DMS153 (cell line): ENCODE data around the gene STXBP3.
A peak's percentile ranks its signal among the peaks of the same experiment; 100 is the strongest.
"Not testable (repeated sequence)": the region's sequence is repeated elsewhere in the genome, so short reads cannot be mapped to it uniquely, and the experiment has no call there.

Experiments
- DNase-seq: peaks from one replicate; lab custom pipeline; 2025; lab: John Stamatoyannopoulos, UW

The STXBP3 gene

GRCh38 chr1:108746382-108747170, at the start of gene STXBP3:
STXBP3 (plus strand) TSS chr1:108746674; CDS start chr1:108746738, 64 bp downstream.
- peak; percentile 94 for DNase-seq

GRCh38 chr1:108699375-108700332, 46.8 kb upstream of the STXBP3 start:
- no peak for DNase-seq

- no peak for DNase-seq
Observed at GRCh38 chr1:108701176-108701849, 45.2 kb upstream of the STXBP3 start.

GRCh38 chr1:108702109-108702508, 44.4 kb upstream of the STXBP3 start:
- DNase-seq = not testable (repeated sequence)

GRCh38 chr1:108703939-108704338, 42.5 kb upstream of the STXBP3 start:
- DNase-seq = no peak

GRCh38 chr1:108704496-108704895, 42.0 kb upstream of the STXBP3 start:
- DNase-seq = no peak

- DNase-seq = no peak
Observed at GRCh38 chr1:108706643-108707042, 39.8 kb upstream of the STXBP3 start.

GRCh38 chr1:108708691-108709660, 37.5 kb upstream of the STXBP3 start:
- no peak for DNase-seq

- no peak for DNase-seq
Observed at GRCh38 chr1:108712606-108713150, 33.8 kb upstream of the STXBP3 start, which contains the start of gene FNDC7. FNDC7 (plus strand) TSS chr1:108712908; CDS start chr1:108712934, 26 bp downstream.

- no peak for DNase-seq
Observed at GRCh38 chr1:108715932-108716331, 30.5 kb upstream of the STXBP3 start.

- DNase-seq = no peak
Observed at GRCh38 chr1:108716437-108717230, 29.8 kb upstream of the STXBP3 start.

GRCh38 chr1:108717774-108718316, 28.6 kb upstream of the STXBP3 start:
- DNase-seq = no peak

GRCh38 chr1:108718927-108719655, 27.4 kb upstream of the STXBP3 start:
- no peak for DNase-seq

GRCh38 chr1:108719656-108720435, 26.6 kb upstream of the STXBP3 start:
- no peak for DNase-seq

- DNase-seq = no peak
Observed at GRCh38 chr1:108722292-108722691, 24.2 kb upstream of the STXBP3 start.

- no peak for DNase-seq
Observed at GRCh38 chr1:108725906-108726305, 20.6 kb upstream of the STXBP3 start.

- DNase-seq = no peak
Observed at GRCh38 chr1:108728327-108728923, 18.0 kb upstream of the STXBP3 start.

GRCh38 chr1:108729481-108729880, 17.0 kb upstream of the STXBP3 start:
- no peak for DNase-seq
